HepG2 (cell line): Measurements from ENCODE around the gene PFKP. TPM values are rescaled to one million over a fixed set of nuclear protein-coding genes. Genes with fewer than 3 reads are reported as not detected.

Experiments
- ATAC-seq: fragments of 200-7000 bp; cut with Tn5 transposase; 3 replicates; pipeline ENCODE4 v1.9.1; 2020; ENCODE audit warnings: mild to moderate bottlenecking, moderate library complexity
- BruUV-seq: library from RNA; stranded (reverse); fragments of 400-500 nt; replicated peaks from 2 replicates; lab custom pipeline; 2021; lab: Mats Ljungman, UMichigan
- CTCF ChIA-PET: fragments of 300-600 bp; formaldehyde crosslinking; extraction: SDS; loops from one replicate; lab custom pipeline; 2021; ENCODE audit warnings: low total read pairs, inconsistent platforms, low intra/inter-chr PET ratio; lab: Yijun Ruan, JAX
- POLR2A ChIA-PET: fragments of 350-600 bp; sonication (Branson Sonifier 250); formaldehyde crosslinking; loops from one replicate; lab custom pipeline; 2020; ENCODE audit warnings: antibody characterized with exemption, inconsistent platforms; lab: Yijun Ruan, JAX
- DNase-seq: peaks from one replicate; pipeline ENCODE4 v3.0.0-alpha.2; 2015; ENCODE audit warnings: low spot score
- FAIRE-seq: peaks from 3 replicates; lab custom pipeline; 2011; peaks lifted over from hg19 to GRCh38; lab: Jason Lieb, UNC
- H2AFZ ChIP-seq: one replicate; pipeline ENCODE4 v1.6.1; 2011; ENCODE audit warnings: low read length, inconsistent platforms
- H3K27ac ChIP-seq: fragments of 300-600 bp; 3 replicates; pipeline ENCODE4 v1.8.0; 2011; ENCODE audit warnings: mixed run types, mild to moderate bottlenecking, mixed read lengths, low read length, inconsistent platforms; ENCODE audit not compliant: insufficient read depth; ENCODE audit errors: extremely low read length
- H3K27me3 ChIP-seq, 2 experiments: fragments of 200-600 bp in 1 of 2; 2 replicates in 1 of 2; 3 replicates in 1 of 2; pipeline versions ENCODE4 v1.6.0 to v1.8.0; 2011; ENCODE audit warnings: low read length in 2 of 2, mild to moderate bottlenecking in 2 of 2, moderate library complexity in 2 of 2, inconsistent platforms in 1 of 2; ENCODE audit not compliant: insufficient read depth in 2 of 2, control insufficient read depth in 1 of 2
- H3K36me3 ChIP-seq, 2 experiments: fragments of 200-600 bp in 1 of 2; replicated peaks in 1 of 2; 2 replicates in 1 of 2; 3 replicates in 1 of 2; pipeline versions ENCODE4 v1.5.1 to v1.8.0; 2011; ENCODE audit warnings: low read length in 2 of 2, inconsistent platforms in 1 of 2; ENCODE audit not compliant: insufficient read depth in 2 of 2, control insufficient read depth in 1 of 2
- H3K4me1 ChIP-seq: 2 replicates; pipeline ENCODE4 v1.5.1; 2012; ENCODE audit warnings: low read length, inconsistent platforms; ENCODE audit not compliant: insufficient read depth
- H3K4me2 ChIP-seq: 2 replicates; pipeline ENCODE4 v1.6.0; 2011; ENCODE audit warnings: low read depth, low read length, inconsistent platforms
- H3K4me3 ChIP-seq, 3 experiments: fragments of 200-600 bp in 1 of 3; sonication (generic), shearing (Covaris generic) in 1 of 3; replicated peaks in 1 of 3; 2 replicates each; pipeline ENCODE4 v1.5.1; 2011 to 2016; ENCODE audit warnings: low read length in 3 of 3, inconsistent platforms in 2 of 3, low read depth in 2 of 3, mild to moderate bottlenecking in 2 of 3, control low read depth in 1 of 3, mixed read lengths in 1 of 3; ENCODE audit not compliant: insufficient read depth in 1 of 3
- H3K79me2 ChIP-seq: one replicate; pipeline ENCODE4 v1.6.1; 2011; ENCODE audit warnings: low read length, inconsistent platforms; ENCODE audit not compliant: insufficient read depth
- H3K9ac ChIP-seq: 2 replicates; pipeline ENCODE4 v1.6.0; 2011; ENCODE audit warnings: mild to moderate bottlenecking, low read depth, low read length, inconsistent platforms; ENCODE audit not compliant: insufficient read depth
- H3K9me3 ChIP-seq: 2 replicates; pipeline ENCODE4 v1.5.1; 2012; ENCODE audit warnings: mild to moderate bottlenecking, low read length
- H4K20me1 ChIP-seq: 2 replicates; pipeline ENCODE4 v1.6.0; 2011; ENCODE audit warnings: inconsistent platforms, mild to moderate bottlenecking, low read length, moderate library complexity; ENCODE audit not compliant: insufficient read depth
- HNF1B ChIP-seq: sonication (generic); formaldehyde crosslinking; IDR thresholded peaks from 2 replicates; pipeline ENCODE4 v1.5.1; 2020; ENCODE audit warnings: mild to moderate bottlenecking, moderate library complexity, missing genetic modification reagents
- MIXL1 ChIP-seq: IDR thresholded peaks from 2 replicates; pipeline ENCODE4 v1.6.1; 2016
- NBN ChIP-seq: fragments of 450-650 bp; conservative IDR thresholded peaks from 2 replicates; pipeline ENCODE4 v1.6.1; 2017
- PCBP2 ChIP-seq: fragments of 200-400 bp; formaldehyde crosslinking; optimal IDR thresholded peaks from 2 replicates; pipeline ENCODE3; 2018; ENCODE audit warnings: low read length, low read depth; ENCODE audit not compliant: poor library complexity, severe bottlenecking
- RXRB ChIP-seq: IDR thresholded peaks from 2 replicates; pipeline ENCODE4 v1.6.1; 2016; ENCODE audit warnings: borderline replicate concordance, missing genetic modification reagents, missing compliant biosample characterization
- YEATS4 ChIP-seq: sonication (generic); formaldehyde crosslinking; IDR thresholded peaks from 2 replicates; pipeline ENCODE4 v1.4.0; 2020; ENCODE audit warnings: missing genetic modification reagents, borderline replicate concordance
- ZNF136 ChIP-seq: sonication (generic); formaldehyde crosslinking; IDR thresholded peaks from 2 replicates; pipeline ENCODE4 v1.8.1; 2022; ENCODE audit warnings: low read depth, mild to moderate bottlenecking, moderate library complexity, missing genetic modification reagents
- ZNF354B ChIP-seq: sonication (generic); formaldehyde crosslinking; IDR thresholded peaks from 2 replicates; pipeline ENCODE4 v1.8.0; 2022; ENCODE audit warnings: mild to moderate bottlenecking, missing genetic modification reagents
- ZNF777 ChIP-seq: sonication (generic); formaldehyde crosslinking; IDR thresholded peaks from 2 replicates; pipeline ENCODE4 v1.4.0; 2020; ENCODE audit warnings: missing genetic modification reagents
- ZNF839 ChIP-seq: sonication (generic); formaldehyde crosslinking; IDR thresholded peaks from 2 replicates; pipeline ENCODE4 v1.4.0; 2020; ENCODE audit warnings: missing genetic modification reagents, mild to moderate bottlenecking, borderline replicate concordance
- ZSCAN29 ChIP-seq: sonication (generic); formaldehyde crosslinking; conservative IDR thresholded peaks from 2 replicates; pipeline ENCODE4 v1.4.0; 2020; ENCODE audit warnings: mild to moderate bottlenecking, missing genetic modification reagents
- WGBS: methylation state at CpG from one replicate; pipeline ENCODE4 v1.1.6; 2017; ENCODE audit warnings: low lambda C conversion rate; 5-methylcytosine and 5-hydroxymethylcytosine counted together
- in situ Hi-C: cut with HindIII; loops from 2 replicates; pipeline ENCODE4 v1.10.0; 2017; ENCODE audit warnings: low pct_unique_long_range_greater_than_20kb; ENCODE audit not compliant: extremely low pct_ligation_motif_present
- intact Hi-C: fragments of 100-400 bp; cut with micrococcal nuclease; formaldehyde crosslinking; loops from one replicate; pipeline ENCODE4 v1.10.0; 2022; ENCODE audit not compliant: unreplicated experiment
- polyA plus RNA-seq, 8 experiments: library from polyadenylated mRNA; depleted of rRNA in 3 of 8; stranded (reverse) in 7 of 8; unstranded in 1 of 8; fragments of >200 nt; fragmentation: Illumina TruSeq in 4 of 8; extraction: Trizol in 4 of 8; gene quantifications; 2 replicates each; pipeline versions ENCODE4 v1.2.1 to v1.2.3, GENCODE V29; 2011 to 2016; ENCODE audit warnings: low read depth in 4 of 8, missing spikeins in 1 of 8, mixed read lengths in 1 of 8; ENCODE audit not compliant: insufficient read depth in 1 of 8
- total RNA-seq, 5 experiments: library from RNA; depleted of rRNA; stranded (reverse); fragments of >200 nt; fragmentation: Illumina TruSeq; extraction: Trizol; gene quantifications; 2 replicates each; pipeline ENCODE4 v1.2.3, GENCODE V29; 2016; ENCODE audit warnings: low read depth in 1 of 5

Gene PFKP
- total and polyA plus RNA-seq, 2 of the 13 experiments (the other 11 are each of a cell fraction or from before 2014, with no cell fraction given), result 0.80 to 2.4 TPM

- Histone ChIP-seq H3K9ac (no peak overlapping the region), H3K4me3 (no peak overlapping the region), H3K27ac (no peak overlapping the region), H3K27me3 (no peaks in the 10 kb centered on the region), H3K4me2 (no peak overlapping the region), H2AFZ (no peak overlapping the region), H4K20me1 (no peaks in the 10 kb centered on the region), H3K36me3 (no peaks in the 10 kb centered on the region), H3K9me3 (no peaks in the 10 kb centered on the region), H3K4me1 (peaks cover 28% of the 10 kb centered on the region), H3K79me2 (no peaks in the 10 kb centered on the region)
- DNase-seq (no peak), FAIRE-seq (no peak), ATAC-seq (no peak)
- in situ Hi-C loops, result no loop called here
- CTCF ChIA-PET, result no interaction called here
- TF ChIP-seq PCBP2, result no peak
- TF ChIP-seq ZSCAN29 (CRISPR knock-in tag), result no peak
- TF ChIP-seq NBN, result no peak
- TF ChIP-seq RXRB (CRISPR knock-in tag), result no peak
- no peak for TF ChIP-seq ZNF354B (CRISPR knock-in tag)
- no peak for TF ChIP-seq ZNF136 (CRISPR knock-in tag)
- TF ChIP-seq ZNF777 (CRISPR knock-in tag), result no peak
- no peak for TF ChIP-seq YEATS4
- no peak for TF ChIP-seq MIXL1
- TF ChIP-seq HNF1B (CRISPR knock-in tag), result no peak
- no peak for TF ChIP-seq ZNF839
- POLR2A ChIA-PET, result no interaction called here
- intact Hi-C loops, result no loop called here
- BruUV-seq, result no TSS peak
- 92% methylated on average over 26 of the region's 31 CpGs for WGBS
Measured at GRCh38 chr10:3100856-3101640, 33.7 kb downstream of the PFKP start.
